ENCODE results near the gene DPP4.
A peak's percentile ranks its signal among the peaks of the same experiment; 100 is the strongest.

The DPP4 gene

DNA sequence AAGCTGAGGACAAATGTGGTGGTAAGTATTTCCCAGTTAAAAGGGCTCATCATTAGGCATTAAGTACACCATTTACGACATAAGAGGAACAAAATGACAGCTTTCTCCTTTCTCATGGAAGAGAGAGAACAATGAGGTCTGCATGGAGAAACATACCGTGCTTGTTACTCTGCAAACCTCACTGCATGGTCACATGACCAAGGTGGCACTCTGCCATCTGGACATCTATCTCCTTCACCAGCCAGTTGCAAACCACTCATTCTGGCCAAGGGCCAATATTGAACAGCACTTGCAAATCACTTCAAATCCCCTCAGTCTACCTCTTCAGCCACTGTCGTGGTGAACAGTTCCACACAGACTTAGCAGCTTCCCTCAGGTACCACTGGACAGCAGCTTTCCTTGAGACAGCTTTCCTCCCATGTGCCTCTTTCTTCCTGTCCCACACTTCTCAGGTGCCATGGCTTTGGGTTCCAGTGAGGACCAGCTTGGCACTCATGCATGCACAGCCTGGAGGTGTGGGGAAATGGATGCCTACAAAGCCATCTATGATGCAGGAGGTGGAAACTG lies 29.5 kb upstream of the DPP4 start:
- no peak for TF ChIP-seq CTCF (IDR thresholded peaks at IDR 0.05; ENCODE audit: insufficient read depth, low read length, missing control alignments)
- ChIA-PET CTCF (interaction anchor here (1.0 to 1.1 kb wide), 2 partner anchors 19 to 21 kb away, joined by 3 to 4 read pairs; no protein-coding TSS in a partner anchor), POLR2A (no interaction called here)
- no peak for DNase-seq (ENCODE audit: low read depth, low spot score)
- H3K4me3 ChIP-seq (ENCODE audit: low read depth, low read length), result no peak overlapping the region

DNA sequence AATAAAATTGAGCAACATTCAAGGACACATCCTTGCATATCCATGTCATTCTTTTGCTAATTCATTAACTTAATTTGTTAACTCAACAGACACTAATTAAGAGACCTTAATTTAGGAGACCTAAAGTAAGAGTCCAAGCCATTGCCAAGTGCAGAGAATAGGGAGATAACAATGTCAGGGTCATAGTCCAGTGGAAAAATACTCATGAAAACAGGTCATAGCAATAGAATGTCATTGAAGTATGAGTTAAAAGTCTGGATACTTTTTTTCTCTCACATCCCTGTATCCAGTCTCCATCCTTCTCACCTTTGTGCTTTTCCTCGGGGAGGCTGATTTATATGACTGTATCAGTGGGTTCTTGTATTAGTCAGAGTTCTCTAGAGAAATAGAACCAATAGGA lies 26.6 kb upstream of the DPP4 start:
- TF ChIP-seq CTCF (IDR thresholded peaks at IDR 0.05; ENCODE audit: insufficient read depth, low read length, missing control alignments), result no peak
- DNase-seq (ENCODE audit: low read depth, low spot score), result no peak
- CTCF ChIA-PET, result no interaction called here
- POLR2A ChIA-PET, result no interaction called here
- H3K4me3 ChIP-seq (ENCODE audit: low read depth, low read length), result no peak overlapping the region

- no peak for TF ChIP-seq CTCF (IDR thresholded peaks at IDR 0.05; ENCODE audit: insufficient read depth, low read length, missing control alignments)
- no peak overlapping the region for H3K4me3 ChIP-seq (ENCODE audit: low read depth, low read length)
- POLR2A ChIA-PET, result no interaction called here
- CTCF ChIA-PET, result no interaction called here
- no peak for DNase-seq (ENCODE audit: low read depth, low spot score)
Observed at GRCh38 chr2:162099836-162100235, 25.8 kb upstream of the DPP4 start.

- peak; percentile 60 for DNase-seq (ENCODE audit: low read depth, low spot score)
- ChIA-PET CTCF (interaction anchor here (1.5 kb wide), 1 partner anchor 30 kb away, joined by 4 read pairs; no protein-coding TSS in a partner anchor), POLR2A (no interaction called here)
- TF ChIP-seq CTCF (IDR thresholded peaks at IDR 0.05; ENCODE audit: insufficient read depth, low read length, missing control alignments), result no peak
- no peak overlapping the region for H3K4me3 ChIP-seq (ENCODE audit: low read depth, low read length)
Observed at GRCh38 chr2:162092658-162093556, 18.9 kb upstream of the DPP4 start.

DNA sequence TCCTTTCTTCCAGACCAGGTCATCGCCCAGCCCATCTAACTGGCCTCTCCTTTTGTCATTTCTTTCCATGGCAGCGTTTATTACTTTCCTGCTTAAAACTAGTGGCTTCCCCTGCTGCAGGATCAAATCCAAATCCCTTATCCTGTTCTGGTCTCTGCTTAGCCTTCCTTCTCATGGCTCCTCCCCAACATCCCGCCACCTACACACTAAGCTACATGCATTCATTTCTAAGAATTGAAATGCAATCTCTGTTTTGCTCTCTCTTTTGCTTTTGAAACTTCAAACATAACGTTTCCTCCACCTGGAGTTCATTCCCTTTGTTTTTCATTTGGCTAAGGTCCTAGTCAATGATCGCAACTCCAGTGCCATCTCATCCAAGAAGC lies 18.0 kb upstream of the DPP4 start:
- no peak for TF ChIP-seq CTCF (IDR thresholded peaks at IDR 0.05; ENCODE audit: insufficient read depth, low read length, missing control alignments)
- H3K4me3 ChIP-seq (ENCODE audit: low read depth, low read length), result no peak overlapping the region
- ChIA-PET POLR2A (no interaction called here), CTCF (interaction anchor here (1.5 kb wide), 1 partner anchor 31 kb away, joined by 4 read pairs; no protein-coding TSS in a partner anchor)
- DNase-seq (ENCODE audit: low read depth, low spot score), result no peak

DNA sequence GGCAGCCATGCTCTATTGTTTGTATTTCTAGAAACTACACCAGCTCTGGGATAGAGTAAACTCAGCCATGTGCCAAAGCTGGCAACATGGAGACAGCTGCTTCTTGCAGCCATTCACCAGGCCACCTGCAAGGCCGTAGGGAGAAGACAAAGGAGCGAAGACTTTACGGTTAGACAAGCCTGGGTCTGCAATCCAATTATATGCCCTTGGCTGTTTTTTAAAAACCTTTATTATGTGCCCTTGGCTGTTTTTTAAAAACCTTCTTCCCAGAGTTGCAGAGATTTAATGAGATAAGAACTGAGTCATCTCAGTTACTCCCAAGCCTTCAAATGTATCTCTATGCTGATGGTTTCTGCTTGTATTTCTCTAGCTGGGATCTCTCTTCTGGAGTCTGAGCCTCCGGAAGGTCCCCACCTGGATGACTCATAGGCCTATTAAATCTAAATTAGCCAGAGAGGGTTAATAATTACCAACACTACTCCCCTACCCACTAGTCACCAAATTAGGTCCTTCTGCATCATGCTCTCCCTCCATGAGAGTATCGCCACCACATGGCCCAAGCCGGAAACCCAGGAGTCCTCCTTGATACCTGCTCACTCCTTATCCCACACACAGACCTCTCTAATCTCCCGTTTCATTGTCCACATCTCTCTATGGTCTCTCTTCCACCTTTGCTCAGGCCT lies 17.5 kb upstream of the DPP4 start:
- POLR2A ChIA-PET, result no interaction called here
- DNase-seq (ENCODE audit: low read depth, low spot score), result no peak
- no peak for TF ChIP-seq CTCF (IDR thresholded peaks at IDR 0.05; ENCODE audit: insufficient read depth, low read length, missing control alignments)
- no peak overlapping the region for H3K4me3 ChIP-seq (ENCODE audit: low read depth, low read length)
- CTCF ChIA-PET, result interaction anchor here (1.5 kb wide), 1 partner anchor 31 kb away, joined by 4 read pairs; no protein-coding TSS in a partner anchor
